SU-DHL-6 (cell line): ENCODE measurements around the gene PON1.

Experiments used
- EZH2phosphoT487 ChIP-seq: fragments of 200-600 bp; sonication (generic), shearing (Covaris generic); conservative IDR thresholded peaks from 2 replicates; pipeline ENCODE4 v1.6.1; 2018; ENCODE audit warnings: mild to moderate bottlenecking, antibody characterized with exemption, low read length, moderate library complexity, mixed read lengths
- TF ChIP-seq, protein P1 (sequence below): fragments of 200-600 bp; sonication (generic); IDR thresholded peaks from one replicate; pipeline ENCODE4 v1.5.1; 2017; ENCODE audit warnings: antibody characterized with exemption, mild to moderate bottlenecking, low read length, moderate library complexity; ENCODE audit not compliant: insufficient read depth, poor library complexity, severe bottlenecking

DNA sequence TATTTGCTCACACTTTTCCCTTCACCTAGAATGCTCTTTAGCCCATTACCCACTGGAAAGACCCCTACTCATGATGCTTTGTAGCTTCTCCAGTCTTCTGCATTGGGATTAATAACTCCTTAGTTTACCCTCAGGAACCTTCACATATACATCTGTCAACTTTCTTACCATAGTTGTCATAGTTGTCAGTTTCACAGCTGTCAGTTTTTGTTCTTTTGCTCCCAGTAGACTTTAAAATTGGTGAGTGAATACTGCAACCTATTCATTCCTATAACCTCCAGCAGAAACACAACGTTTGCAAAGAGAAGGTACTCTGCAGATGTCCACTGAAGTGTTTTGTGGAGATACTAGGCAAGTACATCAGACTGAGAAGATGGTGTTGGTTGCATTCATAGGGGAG, 2.6 kb downstream of the PON1 start:
- TF ChIP-seq, protein P1, sequence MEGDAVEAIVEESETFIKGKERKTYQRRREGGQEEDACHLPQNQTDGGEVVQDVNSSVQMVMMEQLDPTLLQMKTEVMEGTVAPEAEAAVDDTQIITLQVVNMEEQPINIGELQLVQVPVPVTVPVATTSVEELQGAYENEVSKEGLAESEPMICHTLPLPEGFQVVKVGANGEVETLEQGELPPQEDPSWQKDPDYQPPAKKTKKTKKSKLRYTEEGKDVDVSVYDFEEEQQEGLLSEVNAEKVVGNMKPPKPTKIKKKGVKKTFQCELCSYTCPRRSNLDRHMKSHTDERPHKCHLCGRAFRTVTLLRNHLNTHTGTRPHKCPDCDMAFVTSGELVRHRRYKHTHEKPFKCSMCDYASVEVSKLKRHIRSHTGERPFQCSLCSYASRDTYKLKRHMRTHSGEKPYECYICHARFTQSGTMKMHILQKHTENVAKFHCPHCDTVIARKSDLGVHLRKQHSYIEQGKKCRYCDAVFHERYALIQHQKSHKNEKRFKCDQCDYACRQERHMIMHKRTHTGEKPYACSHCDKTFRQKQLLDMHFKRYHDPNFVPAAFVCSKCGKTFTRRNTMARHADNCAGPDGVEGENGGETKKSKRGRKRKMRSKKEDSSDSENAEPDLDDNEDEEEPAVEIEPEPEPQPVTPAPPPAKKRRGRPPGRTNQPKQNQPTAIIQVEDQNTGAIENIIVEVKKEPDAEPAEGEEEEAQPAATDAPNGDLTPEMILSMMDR: no peak
- TF ChIP-seq EZH2phosphoT487: no peak
